ENCODE measurements around the gene ST3GAL3.

GRCh38 chr1:43913051-43913501 lies 205.7 kb downstream of the ST3GAL3 start:
- TF ChIP-seq CTCF (IDR thresholded peaks at IDR 0.05; ENCODE audit: insufficient read depth, low read length) (no peak), SPI1 (IDR thresholded peaks at IDR 0.05; ENCODE audit: borderline replicate concordance, low read depth) (no peak)

Data from HL-60 (cell line).